HG02973 (cell line): ENCODE results near the gene ATP4B.

Experiments used
- ATAC-seq: cut with Tn5 transposase; IDR thresholded peaks from one replicate; pipeline ENCODE4 v1.9.1; 2021; ENCODE audit warnings: moderate library complexity; ENCODE audit not compliant: unreplicated experiment

ATP4B gene

GRCh38 chr13:113643593-113643992 lies 14.4 kb downstream of the ATP4B start:
- no peak for ATAC-seq

GRCh38 chr13:113642563-113642962 lies 15.4 kb downstream of the ATP4B start:
- no peak for ATAC-seq

- ATAC-seq: no peak
Measured at GRCh38 chr13:113641426-113641825, 16.6 kb downstream of the ATP4B start.

- no peak for ATAC-seq
Measured at GRCh38 chr13:113639616-113640262, 18.3 kb downstream of the ATP4B start.

- no peak for ATAC-seq
Measured at GRCh38 chr13:113638806-113639205, 19.2 kb downstream of the ATP4B start.

GRCh38 chr13:113638173-113638746 lies 19.7 kb downstream of the ATP4B start:
- no peak for ATAC-seq

- no peak for ATAC-seq
Measured at GRCh38 chr13:113637262-113638160, 20.5 kb downstream of the ATP4B start.

GRCh38 chr13:113636266-113636963 lies 21.6 kb downstream of the ATP4B start:
- ATAC-seq: no peak

GRCh38 chr13:113635709-113636108 lies 22.3 kb downstream of the ATP4B start:
- ATAC-seq: no peak

GRCh38 chr13:113635048-113635420 lies 23.0 kb downstream of the ATP4B start:
- no peak for ATAC-seq

- ATAC-seq: no peak
Measured at GRCh38 chr13:113634279-113635047, 23.5 kb downstream of the ATP4B start.

GRCh38 chr13:113633485-113633873 lies 24.5 kb downstream of the ATP4B start:
- no peak for ATAC-seq

- ATAC-seq: no peak
Measured at GRCh38 chr13:113632706-113633484, 25.1 kb downstream of the ATP4B start.

- ATAC-seq: no peak
Measured at GRCh38 chr13:113631341-113632095, 26.5 kb downstream of the ATP4B start.

- no peak for ATAC-seq
Measured at GRCh38 chr13:113630804-113631203, 27.2 kb downstream of the ATP4B start.

GRCh38 chr13:113630296-113630695 lies 27.7 kb downstream of the ATP4B start:
- ATAC-seq: no peak

GRCh38 chr13:113629866-113630265 lies 28.1 kb downstream of the ATP4B start:
- ATAC-seq: no peak

GRCh38 chr13:113628291-113629270 lies 29.4 kb downstream of the ATP4B start:
- no peak for ATAC-seq
